ENCODE data around the gene SCYL1.

DNA sequence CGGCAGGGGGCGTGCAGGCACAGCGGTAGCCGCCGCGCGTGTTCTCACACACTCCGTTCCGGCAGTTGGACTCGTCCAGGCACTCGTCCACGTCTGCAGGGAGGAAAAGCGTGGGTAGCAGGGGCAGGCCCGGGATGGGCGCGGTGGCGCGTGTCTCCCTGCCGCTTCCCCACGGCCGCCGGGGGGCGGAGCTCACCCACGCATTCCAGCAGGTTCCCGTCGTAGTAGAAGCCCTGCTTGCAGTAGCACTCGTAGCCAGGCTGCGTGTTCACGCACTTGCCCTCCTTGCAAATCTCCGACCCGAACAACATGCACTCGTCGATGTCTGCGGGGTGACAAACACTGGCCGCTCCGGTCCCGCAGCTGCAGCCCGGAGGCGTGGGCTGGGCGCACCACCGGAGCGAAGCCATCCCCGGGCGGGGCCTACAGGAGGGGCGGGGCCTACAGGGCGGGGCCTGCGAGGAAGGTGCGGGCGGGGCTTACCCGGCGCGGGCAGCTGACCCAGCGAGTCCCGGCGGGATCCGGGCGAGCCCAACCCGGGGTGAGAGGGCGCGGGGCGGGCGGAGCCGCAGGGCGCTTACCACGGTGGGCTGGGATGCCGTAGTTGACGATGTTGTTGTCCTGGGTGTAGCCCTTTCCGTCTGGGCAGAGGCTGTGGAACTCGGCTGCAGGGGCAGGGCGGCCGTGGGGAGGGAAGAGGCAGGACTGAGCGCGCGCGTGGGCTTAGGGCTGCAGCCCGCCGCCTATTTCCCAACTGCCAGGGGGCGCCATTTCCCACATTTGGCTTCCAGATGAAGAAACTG, 15.6 kb downstream of the SCYL1 start:
- TF ChIP-seq, protein P1, sequence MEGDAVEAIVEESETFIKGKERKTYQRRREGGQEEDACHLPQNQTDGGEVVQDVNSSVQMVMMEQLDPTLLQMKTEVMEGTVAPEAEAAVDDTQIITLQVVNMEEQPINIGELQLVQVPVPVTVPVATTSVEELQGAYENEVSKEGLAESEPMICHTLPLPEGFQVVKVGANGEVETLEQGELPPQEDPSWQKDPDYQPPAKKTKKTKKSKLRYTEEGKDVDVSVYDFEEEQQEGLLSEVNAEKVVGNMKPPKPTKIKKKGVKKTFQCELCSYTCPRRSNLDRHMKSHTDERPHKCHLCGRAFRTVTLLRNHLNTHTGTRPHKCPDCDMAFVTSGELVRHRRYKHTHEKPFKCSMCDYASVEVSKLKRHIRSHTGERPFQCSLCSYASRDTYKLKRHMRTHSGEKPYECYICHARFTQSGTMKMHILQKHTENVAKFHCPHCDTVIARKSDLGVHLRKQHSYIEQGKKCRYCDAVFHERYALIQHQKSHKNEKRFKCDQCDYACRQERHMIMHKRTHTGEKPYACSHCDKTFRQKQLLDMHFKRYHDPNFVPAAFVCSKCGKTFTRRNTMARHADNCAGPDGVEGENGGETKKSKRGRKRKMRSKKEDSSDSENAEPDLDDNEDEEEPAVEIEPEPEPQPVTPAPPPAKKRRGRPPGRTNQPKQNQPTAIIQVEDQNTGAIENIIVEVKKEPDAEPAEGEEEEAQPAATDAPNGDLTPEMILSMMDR (IDR thresholded peaks at IDR 0.05) = peak; percentile 78 to 98 (median 86)
- peak in 1 of 2 donors; percentile 61 for TF ChIP-seq POLR2A (IDR thresholded peaks at IDR 0.05)

All from tibial nerve (tissue), 3 donors.